Embryonic facial prominence (tissue), 1 donor: ENCODE data around the gene ZCCHC2.

Source experiments
- DNase-seq: peaks from one replicate; pipeline ENCODE4 v3.0.0-alpha.2; 2016; ENCODE audit errors: extremely low spot score

Gene ZCCHC2

DNA sequence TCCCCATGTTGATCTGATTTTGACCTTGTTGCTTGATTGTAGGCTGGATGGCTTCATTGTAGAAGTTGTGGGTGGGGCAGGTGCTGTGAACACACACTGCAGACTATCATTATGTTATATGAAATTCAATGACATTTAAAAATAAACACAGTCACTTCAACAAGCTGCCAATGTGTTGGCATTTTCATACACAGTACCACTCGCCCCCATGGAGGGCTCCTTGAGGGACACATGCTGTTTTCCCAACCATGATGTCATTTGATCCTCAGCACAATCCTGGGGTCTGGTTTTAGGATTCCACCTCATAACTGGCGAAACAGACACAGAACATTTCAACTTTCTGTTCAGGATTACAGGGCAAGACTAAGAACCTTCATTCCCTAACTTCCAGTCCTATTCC lies 86.9 kb downstream of the ZCCHC2 start:
- no peak for DNase-seq

DNA sequence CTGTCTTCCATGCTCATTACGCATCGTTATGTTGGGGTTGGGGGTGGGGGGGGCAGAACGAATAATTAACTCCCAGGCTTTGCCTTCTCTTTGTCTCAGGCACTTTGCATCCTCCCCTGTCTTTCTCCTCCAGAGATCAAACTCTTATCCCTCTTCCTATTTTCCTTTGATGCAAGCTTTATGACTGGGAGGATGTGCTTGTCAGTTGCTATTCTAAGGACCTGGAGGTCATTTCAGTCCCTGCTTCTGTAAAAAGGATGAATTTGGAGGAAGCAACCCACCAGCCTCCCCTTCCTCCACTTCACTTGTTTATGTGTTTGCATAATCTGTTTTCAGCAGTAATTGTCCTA lies 87.5 kb downstream of the ZCCHC2 start:
- DNase-seq: no peak

DNA sequence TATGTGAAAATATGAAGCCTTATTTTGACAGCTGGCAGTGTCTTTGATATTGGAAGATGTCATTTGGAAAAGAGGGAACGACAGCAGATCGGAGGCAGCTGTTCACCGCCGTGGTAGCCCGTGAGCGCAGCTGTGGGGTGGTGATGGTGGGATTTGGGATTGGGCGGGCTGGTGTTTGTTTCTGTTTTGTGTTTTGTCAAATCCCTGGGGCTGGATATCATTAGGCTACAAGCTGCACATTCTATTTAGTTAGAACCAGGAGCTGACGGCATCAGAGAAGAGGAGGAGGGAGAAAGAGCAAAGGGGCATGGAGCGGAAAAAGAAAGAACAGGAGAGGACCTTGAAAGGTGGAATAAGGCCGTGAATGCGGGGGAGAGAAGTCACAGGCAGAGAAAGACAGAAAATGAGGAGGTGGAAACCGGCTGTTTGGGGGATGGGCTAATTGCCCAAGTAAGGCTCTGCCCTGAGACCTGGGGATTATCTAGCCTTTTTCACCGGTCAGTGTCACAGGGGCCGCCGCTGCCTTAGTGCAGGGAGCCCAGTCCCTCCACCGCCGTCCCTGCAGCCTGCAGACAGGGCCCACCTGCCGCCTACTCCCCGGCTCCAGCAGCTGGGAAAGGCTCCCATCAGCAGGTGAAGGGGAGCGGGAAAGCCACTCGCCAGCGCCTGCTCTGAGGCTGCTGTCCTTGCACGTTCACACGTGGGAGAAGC lies 88.0 kb downstream of the ZCCHC2 start:
- DNase-seq: no peak

DNA sequence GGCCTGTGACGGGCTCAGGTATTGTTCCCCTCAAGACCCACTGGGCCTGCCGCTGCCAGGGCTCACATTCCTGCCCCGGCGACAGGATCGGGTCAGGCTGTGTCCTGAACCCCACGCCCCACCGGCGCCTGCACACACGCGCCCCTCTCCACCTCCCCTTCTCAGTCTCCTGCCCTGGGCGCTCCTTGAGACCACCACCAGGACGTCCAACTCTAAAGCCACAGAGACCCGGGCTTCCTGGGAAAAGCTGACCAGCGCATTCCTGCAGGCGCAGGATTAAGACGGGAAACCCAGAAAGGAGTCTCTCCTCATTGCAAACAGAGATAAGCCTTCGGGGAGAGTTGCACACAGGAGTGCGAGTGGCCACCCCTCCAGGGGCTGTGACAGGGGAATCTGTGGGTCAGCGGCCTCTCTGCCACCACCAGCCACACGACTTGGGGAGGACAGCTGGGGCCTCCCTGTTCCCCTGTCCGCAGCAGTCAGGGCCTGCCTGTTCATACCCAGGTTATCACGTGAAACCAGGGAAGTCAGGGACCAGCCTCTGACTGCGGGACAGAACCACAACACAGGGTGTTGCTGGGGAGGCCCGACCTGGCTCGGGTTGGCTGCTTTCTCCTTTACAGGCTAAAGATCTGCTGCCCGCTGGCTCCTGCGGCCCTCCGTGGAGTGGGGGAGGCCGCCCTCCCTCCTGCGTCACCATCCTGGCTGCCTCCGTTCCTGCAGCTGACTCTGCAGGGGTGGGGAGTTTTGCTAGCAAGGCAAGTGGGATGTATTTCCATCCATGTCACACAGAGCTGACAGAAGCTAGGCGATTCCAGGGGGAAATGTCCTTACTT lies 88.8 kb downstream of the ZCCHC2 start:
- DNase-seq: no peak

DNA sequence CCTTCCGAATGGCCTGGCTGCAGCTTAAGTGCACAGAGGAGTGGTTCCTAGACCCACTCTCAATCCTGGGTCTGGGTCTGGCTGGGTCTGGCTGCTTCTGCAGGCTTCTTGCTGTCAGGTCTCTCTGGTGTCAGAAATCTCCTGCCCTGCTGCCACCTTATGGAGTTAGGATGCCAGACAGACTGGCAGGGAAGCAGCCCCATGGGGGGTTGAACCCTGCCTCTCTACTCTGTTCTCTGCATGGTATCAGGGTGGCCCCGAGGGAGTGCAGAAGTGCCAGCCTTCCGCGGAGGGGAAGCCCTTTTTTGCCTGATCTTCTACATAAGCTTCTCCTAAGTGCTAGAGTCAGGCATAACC lies 89.4 kb downstream of the ZCCHC2 start:
- no peak for DNase-seq

DNA sequence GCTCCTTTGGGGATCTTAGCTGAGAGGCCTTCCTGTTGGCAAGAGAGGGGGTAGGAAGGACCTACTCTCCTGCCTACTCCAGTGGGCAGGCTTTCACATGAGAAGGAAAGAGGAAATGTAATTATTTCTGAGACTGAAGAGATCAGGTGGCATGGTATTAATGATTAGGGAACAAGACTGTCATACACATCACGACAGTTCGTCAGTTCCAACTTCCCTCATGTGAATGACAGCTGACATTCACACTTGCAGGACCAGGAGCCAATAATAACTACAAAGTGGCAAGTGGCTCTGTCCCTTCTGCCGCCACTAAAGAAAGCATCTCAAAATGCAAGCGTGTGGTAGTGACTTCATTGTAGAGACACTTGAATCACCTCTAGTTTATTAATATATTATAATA lies 90.0 kb downstream of the ZCCHC2 start:
- DNase-seq: no peak

DNA sequence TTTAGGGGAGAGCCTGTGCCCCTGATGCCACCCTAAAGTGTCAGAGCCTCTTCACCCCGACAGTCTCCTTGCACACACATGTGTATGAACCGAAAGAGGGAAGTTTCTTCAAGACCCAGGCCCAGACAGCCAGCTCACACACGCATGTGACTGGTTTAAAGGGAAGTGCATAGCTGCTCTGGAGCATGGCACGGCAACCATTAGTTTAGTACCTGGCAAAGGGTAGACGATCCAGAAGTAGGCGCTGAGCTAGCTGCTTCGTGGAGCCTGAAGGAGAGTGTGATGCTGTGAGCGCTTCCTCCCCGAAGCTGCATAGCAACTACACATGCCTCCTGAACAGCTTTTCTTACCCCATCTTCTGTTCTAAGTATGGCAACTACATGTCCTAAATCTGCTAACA lies 91.7 kb downstream of the ZCCHC2 start:
- DNase-seq: no peak

DNA sequence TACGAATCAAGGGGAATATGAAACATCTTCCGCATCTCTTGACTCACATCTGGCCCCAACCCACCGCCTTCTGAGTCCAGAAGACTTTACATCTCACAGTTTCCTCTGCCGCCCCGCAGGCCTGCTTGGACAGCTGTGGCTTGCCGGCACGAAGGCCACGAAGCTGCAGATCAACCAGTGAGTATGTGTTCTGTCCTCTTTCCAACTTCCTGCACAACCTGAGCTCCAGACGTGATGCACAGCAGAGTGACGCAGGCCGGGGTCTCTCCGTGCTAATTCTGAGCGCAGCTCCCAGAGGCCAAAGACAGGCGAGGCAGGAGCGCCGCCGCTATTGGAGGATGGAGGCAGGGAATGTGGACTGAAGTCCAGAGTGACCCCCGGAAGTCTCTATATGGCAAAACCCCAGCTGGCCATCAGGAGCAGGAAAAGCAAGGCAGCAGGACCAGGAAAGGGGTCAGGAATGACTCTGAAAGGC lies 93.5 kb downstream of the ZCCHC2 start:
- DNase-seq: no peak

DNA sequence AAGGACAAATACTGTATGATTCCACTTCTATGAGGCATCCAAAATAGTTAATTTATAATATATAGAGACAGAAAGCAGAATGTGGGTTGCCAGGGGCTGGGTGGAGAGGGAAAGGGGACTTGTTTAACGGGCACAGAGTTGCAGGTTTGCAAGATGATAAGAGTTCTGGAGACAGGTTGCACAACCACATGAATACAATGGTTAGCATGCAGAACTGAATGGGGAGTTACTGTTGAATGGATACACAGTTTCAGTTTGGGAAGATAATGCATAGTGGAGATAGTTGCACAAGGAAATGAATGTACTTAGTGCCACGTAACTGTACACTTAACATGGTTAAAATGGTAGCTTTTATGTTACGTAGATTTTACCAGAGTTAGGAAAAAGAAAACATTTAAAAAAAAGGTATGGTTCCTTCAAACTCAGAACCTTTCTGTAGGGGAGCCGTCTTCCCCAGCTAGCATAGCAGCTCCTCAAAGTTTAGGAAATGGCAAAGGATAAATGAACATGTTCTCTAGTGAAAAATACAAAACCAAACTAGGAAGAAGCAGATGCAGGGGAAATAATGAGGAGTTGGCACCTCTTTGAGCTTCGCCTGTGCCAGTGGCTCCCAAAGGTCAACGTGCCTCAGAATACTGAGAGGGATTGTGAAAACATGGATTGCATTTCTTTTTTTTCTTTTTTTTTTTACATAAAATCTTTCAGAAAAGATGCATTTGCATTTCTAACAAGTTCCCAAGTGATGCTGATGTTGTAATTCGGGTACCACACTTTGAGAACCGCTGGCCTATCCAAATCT lies 95.2 kb downstream of the ZCCHC2 start:
- DNase-seq: no peak

DNA sequence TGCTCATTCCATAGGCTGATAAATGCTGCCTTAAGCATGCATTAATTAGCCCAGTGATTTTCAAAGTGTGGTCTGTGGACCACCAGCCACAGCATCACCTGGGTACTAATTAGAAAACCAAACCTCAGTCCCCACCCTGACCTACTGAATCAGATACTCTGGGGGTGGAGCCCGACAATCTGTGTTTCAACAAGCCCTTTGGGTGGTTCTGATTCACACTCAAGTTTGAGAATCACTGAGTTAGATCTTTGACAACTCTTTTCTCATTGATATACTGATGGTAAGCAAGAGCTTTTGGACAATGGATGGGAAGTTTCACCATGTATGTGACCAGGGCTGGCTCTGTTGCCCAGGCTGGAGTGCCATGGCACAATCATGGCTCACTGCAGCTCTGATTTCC lies 95.9 kb downstream of the ZCCHC2 start:
- no peak for DNase-seq

DNA sequence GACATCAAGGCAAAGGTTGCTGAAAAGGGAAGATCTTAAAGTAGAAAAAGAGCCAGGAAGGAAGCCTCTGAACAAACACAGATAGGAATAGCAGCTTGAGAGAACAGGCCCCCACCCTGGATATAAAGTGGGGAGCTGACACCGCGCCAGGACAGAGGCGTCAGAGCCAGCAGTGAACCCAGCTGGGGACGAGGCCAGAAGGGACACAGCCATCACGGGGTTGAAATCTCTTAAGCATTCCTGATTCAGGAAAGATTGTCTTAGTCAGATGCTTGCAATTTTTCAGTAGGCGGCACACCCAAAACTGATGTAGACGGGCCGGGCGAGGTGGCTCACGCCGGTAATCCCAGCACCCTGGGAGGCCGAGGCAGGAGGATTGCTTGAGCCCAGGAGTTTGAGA lies 98.7 kb downstream of the ZCCHC2 start:
- DNase-seq: no peak

DNA sequence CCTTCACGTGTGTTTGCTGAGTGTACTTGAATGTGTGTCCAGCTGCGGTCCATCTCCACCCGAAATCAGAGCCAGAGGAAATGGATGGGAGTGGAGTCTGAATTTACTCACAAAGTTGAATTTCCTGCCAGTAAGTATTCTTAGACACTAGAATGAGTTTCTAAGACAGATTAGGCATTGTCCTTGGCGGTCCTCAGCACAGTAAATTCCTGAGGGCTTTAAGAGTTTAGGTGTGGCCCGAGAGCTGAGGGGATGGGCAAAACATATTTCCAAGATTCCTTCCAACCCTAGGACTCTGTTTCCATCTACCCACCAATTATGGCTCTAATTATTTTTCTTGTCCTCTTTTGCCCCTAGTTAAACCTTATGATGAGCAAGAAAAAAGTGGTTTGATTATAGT lies 102.2 kb downstream of the ZCCHC2 start:
- DNase-seq: no peak
